OCI-M2 (cell line): ENCODE data around the gene ASMTL.
"Not testable (repeated sequence)": the region's sequence is repeated elsewhere in the genome, so short reads cannot be mapped to it uniquely, and the experiment has no call there.

Experiments used
- DNase-seq: peaks from one replicate; lab custom pipeline; 2025; ENCODE audit not compliant: unreplicated experiment; lab: John Stamatoyannopoulos, UW

The ASMTL gene

GRCh38 chrX:1389181-1389992 lies 63.3 kb downstream of the ASMTL start:
- no peak for DNase-seq

GRCh38 chrX:1388651-1389050 lies 64.1 kb downstream of the ASMTL start:
- DNase-seq = no peak

DNA sequence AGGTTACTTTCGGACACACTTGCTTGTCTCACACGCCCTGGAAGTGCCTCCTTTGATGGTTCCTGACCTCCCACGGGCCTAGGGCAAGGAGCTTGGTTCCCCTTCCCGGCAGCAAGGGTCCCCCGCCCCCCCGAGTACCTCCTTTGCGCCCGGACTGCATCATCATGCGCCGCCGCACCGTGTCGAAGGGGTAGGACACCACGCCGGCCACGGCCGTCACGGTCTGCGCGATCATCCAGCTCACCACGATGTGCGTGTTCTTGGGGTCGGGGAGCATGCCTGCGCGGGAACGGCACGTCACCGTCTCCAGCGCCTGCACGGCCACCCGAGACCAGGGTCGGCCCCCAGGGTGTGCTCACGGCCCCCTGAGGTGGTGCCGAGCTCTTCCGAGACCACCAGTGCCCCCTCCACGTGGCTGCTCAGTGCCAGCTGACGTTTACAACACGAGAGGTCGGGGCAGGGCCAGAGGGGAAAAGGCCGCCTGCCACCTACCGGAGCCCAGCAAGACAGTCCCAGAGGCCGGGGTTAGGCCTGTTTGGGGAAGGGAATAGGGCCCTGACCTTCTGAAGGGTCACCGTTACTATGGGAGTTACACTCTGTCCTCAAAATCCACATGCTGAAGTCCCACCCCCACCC lies 65.5 kb downstream of the ASMTL start:
- no peak for DNase-seq

DNA sequence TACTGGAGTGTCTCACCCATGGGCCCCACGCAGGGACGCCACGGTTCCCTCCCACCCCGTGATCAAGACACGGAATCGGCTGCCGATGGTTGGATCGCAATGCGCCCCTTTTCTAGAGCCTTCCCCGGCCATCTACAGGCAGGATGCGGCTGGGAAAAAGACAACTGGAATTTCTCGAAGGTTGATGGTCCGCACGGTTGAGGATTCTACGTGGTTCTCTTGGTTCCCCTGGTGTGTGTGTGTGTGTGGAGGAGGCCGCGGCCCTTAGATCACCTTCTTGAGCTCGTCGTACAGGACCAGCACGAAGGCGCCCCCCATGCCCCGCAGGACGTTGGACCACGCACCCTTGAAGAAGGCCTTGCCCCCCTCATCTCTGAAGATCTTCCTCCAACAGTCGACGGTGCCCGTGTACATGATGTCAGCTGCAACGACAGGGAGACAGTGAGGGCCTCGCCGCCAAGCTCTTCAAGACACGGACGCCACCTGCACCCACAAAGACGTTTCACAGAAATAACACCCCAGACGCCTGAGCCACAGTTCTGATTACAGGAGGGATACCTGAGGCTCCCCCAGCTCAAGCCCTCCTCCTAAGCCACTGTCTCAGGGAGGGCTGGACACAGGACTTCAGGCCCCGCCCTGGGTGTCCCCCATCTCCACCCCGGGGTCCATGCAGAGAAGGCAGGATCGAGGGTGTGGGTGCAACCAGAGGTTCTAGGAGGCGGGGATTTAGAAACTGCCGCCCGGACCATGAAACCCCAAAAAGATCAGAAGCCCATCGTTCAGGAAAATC lies 66.2 kb downstream of the ASMTL start:
- DNase-seq = no peak

DNA sequence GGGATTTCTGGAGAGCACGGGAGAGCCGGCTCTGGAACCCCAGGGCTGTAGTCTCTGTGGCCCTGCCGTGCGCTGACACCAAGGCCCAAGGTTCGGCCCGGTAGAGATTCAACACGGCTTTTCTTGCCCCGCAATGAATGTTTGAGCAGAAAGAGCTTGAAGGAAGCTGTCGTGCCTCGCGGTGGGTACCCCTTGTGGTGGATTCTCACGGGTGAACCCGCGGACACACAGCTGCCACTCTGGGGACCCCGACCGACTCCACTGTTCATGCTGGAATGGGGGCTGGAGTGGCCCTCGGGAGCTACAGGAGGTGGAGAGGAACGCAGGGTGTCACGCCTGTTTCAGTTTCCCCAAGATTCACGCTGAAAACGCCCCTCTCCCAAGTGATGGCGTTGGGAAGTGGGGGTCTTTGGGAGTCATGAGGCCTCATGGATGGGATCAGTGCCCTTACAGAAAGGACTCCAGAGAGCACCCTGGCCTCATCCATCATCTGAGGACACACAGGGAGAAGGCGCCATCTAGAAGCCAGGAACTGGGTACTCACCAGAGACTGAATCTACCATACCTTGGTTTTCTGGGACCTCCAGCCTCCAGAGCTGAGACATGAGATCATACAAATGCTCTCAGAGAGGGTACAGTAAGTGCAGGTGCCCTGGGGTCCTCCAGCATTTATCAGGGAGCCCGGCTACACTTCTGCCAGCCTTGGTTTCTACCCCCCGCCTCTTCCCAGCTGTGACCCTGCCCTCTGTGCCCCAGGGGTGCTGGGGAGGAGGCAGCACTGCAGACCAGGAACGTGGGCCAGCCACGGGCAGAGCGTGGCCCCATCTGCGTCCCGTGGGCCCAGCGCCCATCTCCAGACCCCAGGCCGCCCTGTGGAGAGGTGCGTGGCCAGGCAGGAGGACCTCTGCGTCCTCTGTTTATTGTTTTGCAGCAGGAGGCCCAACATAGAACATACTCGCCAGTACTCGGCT lies 67.2 kb downstream of the ASMTL start:
- no peak for DNase-seq

- no peak for DNase-seq
These were observed 68.0 kb downstream of the ASMTL start for GRCh38 chrX:1384658-1385252.

DNA sequence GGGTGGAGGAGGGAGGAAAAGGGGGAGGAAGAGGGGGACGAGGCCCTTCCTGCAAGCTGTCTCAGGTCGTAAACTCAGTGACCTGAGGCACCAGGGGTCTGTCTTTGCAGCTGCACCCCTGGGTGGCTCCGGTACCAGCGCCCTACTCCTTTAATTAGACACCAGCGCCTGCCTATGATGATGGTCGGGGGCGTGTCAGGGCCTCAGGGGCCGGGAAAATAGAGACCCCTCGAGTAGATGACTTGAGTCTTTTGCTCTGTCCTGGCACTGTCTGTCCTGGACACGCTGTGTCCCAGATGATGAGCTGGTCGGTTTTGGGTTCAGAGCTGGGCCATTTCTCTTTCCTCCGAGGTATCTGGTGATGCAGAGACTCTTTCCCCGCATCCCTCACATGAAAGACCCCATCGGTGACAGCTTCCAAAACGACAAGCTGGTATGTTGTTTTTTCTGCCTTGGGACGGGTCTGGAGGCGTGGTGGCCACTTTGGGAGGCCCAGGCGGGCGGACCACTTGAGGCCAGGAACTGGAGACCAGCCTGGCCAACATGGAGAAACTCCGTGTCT lies 72.0 kb downstream of the ASMTL start:
- no peak for DNase-seq

- no peak for DNase-seq
These were observed 74.4 kb downstream of the ASMTL start for GRCh38 chrX:1378306-1378759.

- DNase-seq = no peak
These were observed 84.4 kb downstream of the ASMTL start for GRCh38 chrX:1368385-1368698.

DNA sequence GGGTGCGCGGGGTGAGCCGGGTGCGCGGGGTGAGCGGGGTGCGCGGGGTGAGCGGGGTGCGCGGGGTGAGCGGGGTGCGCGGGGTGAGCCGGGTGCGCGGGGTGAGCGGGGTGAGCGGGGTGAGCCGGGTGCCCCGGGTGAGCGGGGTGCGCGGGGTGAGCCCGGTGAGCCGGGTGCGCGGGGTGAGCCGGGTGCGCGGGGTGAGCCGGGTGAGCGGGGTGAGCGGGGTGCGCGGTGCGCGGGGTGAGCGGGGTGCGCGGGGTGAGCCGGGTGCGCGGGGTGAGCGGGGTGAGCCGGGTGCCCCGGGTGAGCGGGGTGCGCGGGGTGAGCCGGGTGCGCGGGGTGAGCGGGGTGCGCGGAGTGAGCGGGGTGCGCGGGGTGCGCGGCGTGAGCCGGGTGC lies 86.3 kb downstream of the ASMTL start:
- not testable (repeated sequence) for DNase-seq

GRCh38 chrX:1361910-1362309 lies 90.8 kb downstream of the ASMTL start:
- DNase-seq = no peak

GRCh38 chrX:1361275-1361674 lies 91.4 kb downstream of the ASMTL start:
- DNase-seq = no peak

- no peak for DNase-seq
These were observed 92.5 kb downstream of the ASMTL start for GRCh38 chrX:1360171-1360570.

DNA sequence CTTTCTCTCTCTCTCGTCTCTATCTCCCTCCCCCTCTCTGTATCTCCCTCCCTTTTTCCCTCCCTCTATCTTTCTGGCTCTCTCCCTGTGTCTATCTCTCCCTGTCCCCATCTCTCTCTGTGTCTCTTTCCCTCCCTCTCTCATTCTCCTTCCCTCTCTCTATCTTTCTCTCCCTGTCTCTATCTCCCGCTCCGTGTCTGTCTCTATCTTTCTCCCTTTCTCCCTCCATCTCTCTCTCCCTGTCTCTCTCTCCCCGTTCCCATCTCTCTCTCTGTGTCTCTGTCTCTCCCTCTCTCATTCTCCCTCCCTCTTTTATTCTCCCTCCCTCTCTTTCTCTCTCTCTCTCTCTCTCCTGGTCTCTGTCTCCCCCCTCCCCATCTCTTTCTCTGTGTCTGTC lies 93.2 kb downstream of the ASMTL start:
- no peak for DNase-seq

GRCh38 chrX:1358793-1359476 lies 93.8 kb downstream of the ASMTL start:
- no peak for DNase-seq

DNA sequence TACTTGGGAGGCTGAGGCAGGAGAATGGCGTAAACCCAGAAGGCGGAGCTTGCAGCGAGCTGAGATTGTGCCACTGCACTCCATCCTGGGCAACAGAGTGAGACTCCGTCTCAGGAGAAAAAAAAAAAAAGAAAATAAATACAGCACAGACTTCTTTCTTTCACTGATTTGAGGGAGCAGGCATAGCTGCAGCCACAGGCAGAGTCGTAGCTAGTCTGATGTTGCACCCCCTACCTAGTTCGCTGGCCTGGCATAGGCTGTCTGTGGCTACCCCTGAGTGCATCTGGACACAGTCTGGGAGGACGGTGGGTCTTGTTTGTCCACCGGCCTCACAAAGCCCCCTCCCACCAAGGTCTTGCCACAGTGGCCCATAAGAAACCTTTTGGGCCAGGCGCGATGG lies 94.7 kb downstream of the ASMTL start:
- no peak for DNase-seq

- no peak for DNase-seq
These were observed 97.3 kb downstream of the ASMTL start for GRCh38 chrX:1355131-1356046.
